Activated T-helper 1 cell treated with anti-CD3 and anti-CD28 coated beads, Interleukin-12 subunit alpha, Interleukin-12 subunit beta, Interleukin-2, Interleukin-4 antibody, amounts not matched to agents 30 ng/mL and 10 ng/mL and 1 ng/mL, durations not matched to agents 14 hours and 24 hours and 36 hours (primary cell): ENCODE measurements around the gene LRMDA. TPM values are rescaled to one million over a fixed set of nuclear protein-coding genes. Genes with fewer than 3 reads are reported as not detected.

Experiments used
- DNase-seq: peaks from one replicate; pipeline ENCODE4 v3.0.0; 2021; ENCODE audit warnings: low spot score
- H3K27ac Mint-ChIP-seq: one replicate; pipeline ENCODE4 v1.8.0; 2021; ENCODE audit warnings: mild to moderate bottlenecking, mixed read lengths
- H3K27me3 Mint-ChIP-seq: one replicate; pipeline ENCODE4 v1.8.0; 2022; ENCODE audit warnings: mild to moderate bottlenecking, moderate library complexity, mixed read lengths; ENCODE audit not compliant: insufficient read depth
- H3K36me3 Mint-ChIP-seq: one replicate; pipeline ENCODE4 v1.8.0; 2021; ENCODE audit warnings: low read depth, mixed read lengths
- H3K4me1 Mint-ChIP-seq: one replicate; pipeline ENCODE4 v1.8.0; 2021; ENCODE audit warnings: low read depth, mixed read lengths
- H3K4me3 Mint-ChIP-seq: one replicate; pipeline ENCODE4 v1.8.0; 2021; ENCODE audit warnings: mild to moderate bottlenecking, moderate library complexity, mixed read lengths
- H3K9me3 Mint-ChIP-seq: one replicate; pipeline ENCODE4 v1.8.0; 2021; ENCODE audit warnings: mixed read lengths
- intact Hi-C: fragments of 100-400 bp; cut with micrococcal nuclease; formaldehyde crosslinking; loops from one replicate; pipeline ENCODE4 v1.15.1; 2024
- total RNA-seq: library from RNA; stranded (reverse); gene quantifications from 2 replicates; pipeline ENCODE4 v1.2.3, GENCODE V29; 2022

Gene LRMDA
- total RNA-seq, 1 donor from 2014 or later = not detected

GRCh38 chr10:75937823-75938222 is 506.4 kb downstream of the LRMDA start:
- no peak for DNase-seq
- intact Hi-C loops = no loop called here
- H3K4me1 Mint-ChIP-seq = no peaks in the 10 kb centered on the region
- H3K27me3 Mint-ChIP-seq = no peaks in the 10 kb centered on the region
- H3K36me3 Mint-ChIP-seq = no peaks in the 10 kb centered on the region
- H3K4me3 Mint-ChIP-seq = no peak overlapping the region
- H3K9me3 Mint-ChIP-seq = no peaks in the 10 kb centered on the region
- H3K27ac Mint-ChIP-seq = no peak overlapping the region

- no peak for DNase-seq
- Mint-ChIP-seq H3K27me3 (no peaks in the 10 kb centered on the region), H3K27ac (no peak overlapping the region), H3K9me3 (no peaks in the 10 kb centered on the region), H3K4me3 (no peak overlapping the region), H3K36me3 (no peaks in the 10 kb centered on the region), H3K4me1 (no peaks in the 10 kb centered on the region)
- intact Hi-C loops = no loop called here
Measured at GRCh38 chr10:75938380-75939122, 507.1 kb downstream of the LRMDA start.

- H3K27ac Mint-ChIP-seq = no peak overlapping the region
- no peaks in the 10 kb centered on the region for H3K9me3 Mint-ChIP-seq
- no peaks in the 10 kb centered on the region for H3K27me3 Mint-ChIP-seq
- intact Hi-C loops = no loop called here
- no peak overlapping the region for H3K4me3 Mint-ChIP-seq
- no peaks in the 10 kb centered on the region for H3K36me3 Mint-ChIP-seq
- no peak for DNase-seq
- H3K4me1 Mint-ChIP-seq = no peaks in the 10 kb centered on the region
Measured at GRCh38 chr10:75939541-75939940, 508.1 kb downstream of the LRMDA start.

GRCh38 chr10:75940742-75941141 is 509.3 kb downstream of the LRMDA start:
- Mint-ChIP-seq H3K27ac (no peak overlapping the region), H3K9me3 (no peaks in the 10 kb centered on the region), H3K36me3 (no peaks in the 10 kb centered on the region), H3K4me1 (no peaks in the 10 kb centered on the region), H3K27me3 (no peaks in the 10 kb centered on the region), H3K4me3 (no peak overlapping the region)
- no peak for DNase-seq
- intact Hi-C loops = no loop called here

GRCh38 chr10:75941223-75941801 is 509.9 kb downstream of the LRMDA start:
- no peak overlapping the region for H3K4me3 Mint-ChIP-seq
- H3K9me3 Mint-ChIP-seq = no peaks in the 10 kb centered on the region
- intact Hi-C loops = no loop called here
- no peak overlapping the region for H3K27ac Mint-ChIP-seq
- H3K27me3 Mint-ChIP-seq = no peaks in the 10 kb centered on the region
- H3K36me3 Mint-ChIP-seq = no peaks in the 10 kb centered on the region
- H3K4me1 Mint-ChIP-seq = no peaks in the 10 kb centered on the region
- DNase-seq = no peak

GRCh38 chr10:75944061-75944460 is 512.6 kb downstream of the LRMDA start:
- H3K36me3 Mint-ChIP-seq = no peaks in the 10 kb centered on the region
- no peak overlapping the region for H3K27ac Mint-ChIP-seq
- H3K27me3 Mint-ChIP-seq = no peaks in the 10 kb centered on the region
- H3K4me3 Mint-ChIP-seq = no peak overlapping the region
- intact Hi-C loops = no loop called here
- no peaks in the 10 kb centered on the region for H3K4me1 Mint-ChIP-seq
- no peak for DNase-seq
- no peaks in the 10 kb centered on the region for H3K9me3 Mint-ChIP-seq

- H3K4me3 Mint-ChIP-seq = no peak overlapping the region
- intact Hi-C loops = no loop called here
- H3K27ac Mint-ChIP-seq = no peak overlapping the region
- H3K9me3 Mint-ChIP-seq = no peaks in the 10 kb centered on the region
- no peaks in the 10 kb centered on the region for H3K4me1 Mint-ChIP-seq
- DNase-seq = no peak
- H3K36me3 Mint-ChIP-seq = no peaks in the 10 kb centered on the region
- no peaks in the 10 kb centered on the region for H3K27me3 Mint-ChIP-seq
Measured at GRCh38 chr10:75948583-75948982, 517.2 kb downstream of the LRMDA start.

GRCh38 chr10:75950307-75950706 is 518.9 kb downstream of the LRMDA start:
- Mint-ChIP-seq H3K4me3 (no peak overlapping the region), H3K27ac (no peak overlapping the region), H3K27me3 (no peaks in the 10 kb centered on the region), H3K4me1 (no peaks in the 10 kb centered on the region), H3K36me3 (no peaks in the 10 kb centered on the region), H3K9me3 (no peaks in the 10 kb centered on the region)
- intact Hi-C loops = no loop called here
- no peak for DNase-seq

GRCh38 chr10:75950997-75951589 is 519.7 kb downstream of the LRMDA start:
- no peak for DNase-seq
- intact Hi-C loops = no loop called here
- Mint-ChIP-seq H3K27ac (no peak overlapping the region), H3K27me3 (no peaks in the 10 kb centered on the region), H3K9me3 (no peaks in the 10 kb centered on the region), H3K4me3 (no peak overlapping the region), H3K4me1 (no peaks in the 10 kb centered on the region), H3K36me3 (no peaks in the 10 kb centered on the region)

- Mint-ChIP-seq H3K27ac (no peak overlapping the region), H3K4me3 (no peak overlapping the region), H3K27me3 (no peaks in the 10 kb centered on the region), H3K4me1 (no peaks in the 10 kb centered on the region), H3K36me3 (no peaks in the 10 kb centered on the region), H3K9me3 (no peaks in the 10 kb centered on the region)
- DNase-seq = no peak
- intact Hi-C loops = no loop called here
Measured at GRCh38 chr10:75951627-75952026, 520.2 kb downstream of the LRMDA start.

GRCh38 chr10:75952093-75952492 is 520.7 kb downstream of the LRMDA start:
- no peaks in the 10 kb centered on the region for H3K27me3 Mint-ChIP-seq
- no peak overlapping the region for H3K27ac Mint-ChIP-seq
- no peak for DNase-seq
- no peaks in the 10 kb centered on the region for H3K36me3 Mint-ChIP-seq
- no peaks in the 10 kb centered on the region for H3K9me3 Mint-ChIP-seq
- intact Hi-C loops = no loop called here
- no peak overlapping the region for H3K4me3 Mint-ChIP-seq
- H3K4me1 Mint-ChIP-seq = no peaks in the 10 kb centered on the region

GRCh38 chr10:75954486-75954885 is 523.1 kb downstream of the LRMDA start:
- no peaks in the 10 kb centered on the region for H3K36me3 Mint-ChIP-seq
- intact Hi-C loops = no loop called here

GRCh38 chr10:75955973-75956502 is 524.6 kb downstream of the LRMDA start:
- H3K4me1 Mint-ChIP-seq = no peaks in the 10 kb centered on the region
- intact Hi-C loops = no loop called here
- no peaks in the 10 kb centered on the region for H3K9me3 Mint-ChIP-seq
- no peak for DNase-seq
- no peaks in the 10 kb centered on the region for H3K36me3 Mint-ChIP-seq
- H3K27ac Mint-ChIP-seq = no peak overlapping the region
- no peak overlapping the region for H3K4me3 Mint-ChIP-seq
- H3K27me3 Mint-ChIP-seq = no peaks in the 10 kb centered on the region

More at GRCh38 chr10:75954486-75954885, 523.1 kb downstream of the LRMDA start:
- Mint-ChIP-seq H3K4me3 (no peak overlapping the region), H3K4me1 (no peaks in the 10 kb centered on the region), H3K27ac (no peak overlapping the region), H3K9me3 (no peaks in the 10 kb centered on the region), H3K27me3 (no peaks in the 10 kb centered on the region)
- DNase-seq = no peak
